ENCODE measurements around the gene ANKRD28. TPM values are rescaled to one million over a fixed set of nuclear protein-coding genes. Genes with fewer than 3 reads are reported as not detected.
A peak's percentile ranks its signal among the peaks of the same experiment; 100 is the strongest.

Gene ANKRD28
- total and polyA plus RNA-seq, 7 donors: 13.4 to 64.5 (median 41.5) TPM

DNA sequence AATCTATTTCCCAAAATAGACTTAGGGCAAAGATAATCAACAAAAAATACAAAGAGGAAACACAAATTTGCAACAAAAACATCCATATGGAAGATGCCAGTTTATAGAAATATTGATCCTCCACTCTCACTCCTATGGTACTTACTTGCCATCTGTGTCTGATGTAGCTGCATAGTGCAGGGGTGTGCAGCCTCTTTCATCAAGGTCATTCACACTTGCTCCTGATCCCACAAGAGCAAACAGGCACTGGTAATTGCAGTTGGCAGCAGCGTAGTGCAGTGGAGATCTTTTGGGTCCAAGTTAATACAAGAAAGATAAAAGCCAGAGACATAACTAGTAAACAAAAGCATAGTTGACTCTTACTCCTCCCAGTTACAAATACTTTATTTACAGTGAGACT lies 90.0 kb downstream of the ANKRD28 start:
- no peak for DNase-seq
- H3K9me3 ChIP-seq: no peaks in the 10 kb centered on the region
- intact Hi-C loops (cut with DNase I): no loop called here
- TF ChIP-seq POLR2A (IDR thresholded peaks at IDR 0.05) (no peak), POLR2AphosphoS5 (IDR thresholded peaks at IDR 0.05) (peak in 2 of 4 donors; percentile 30 to 38)
- H3K4me1 ChIP-seq: peaks cover 0 to 15% (median 10%) of the 10 kb centered on the region in 4 donors
- H3K27me3 ChIP-seq: no peaks in the 10 kb centered on the region
- 80 to 91% methylated on average over 1 of the region's 1 CpG for WGBS, 2 donors
- H3K36me3 ChIP-seq: peaks cover 0 to 44% (median 1%) of the 10 kb centered on the region in 4 donors
- H3K27ac ChIP-seq: peak overlapping the region in 3 of 4 donors; percentile 36 to 55 (median 51)
- no peak overlapping the region for H3K4me3 ChIP-seq

DNA sequence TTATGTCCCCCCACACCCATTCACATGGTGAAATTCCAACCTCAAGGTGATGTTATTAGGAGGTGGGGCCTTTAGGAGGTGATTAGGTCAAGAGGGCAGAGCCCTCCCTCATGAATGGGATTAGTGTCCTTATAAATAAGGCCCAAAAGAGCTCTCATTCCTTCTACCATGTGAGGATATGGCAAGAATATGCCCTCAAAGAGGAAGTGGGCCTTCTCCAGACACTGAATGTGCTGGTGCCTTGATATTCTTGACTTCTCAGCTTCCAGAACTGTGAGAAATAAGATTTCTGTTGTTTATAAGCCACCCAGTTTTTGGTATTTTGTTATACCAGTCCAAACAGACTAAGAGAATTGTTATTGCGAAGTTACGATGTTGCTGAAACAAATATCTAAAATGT lies 94.4 kb downstream of the ANKRD28 start:
- H3K27me3 ChIP-seq: no peaks in the 10 kb centered on the region
- no peak for DNase-seq
- 97 to 98% methylated on average over 2 of the region's 2 CpGs for WGBS, 2 donors
- H3K4me1 ChIP-seq: peaks cover 0 to 11% (median 8%) of the 10 kb centered on the region in 4 donors
- TF ChIP-seq, protein P1, sequence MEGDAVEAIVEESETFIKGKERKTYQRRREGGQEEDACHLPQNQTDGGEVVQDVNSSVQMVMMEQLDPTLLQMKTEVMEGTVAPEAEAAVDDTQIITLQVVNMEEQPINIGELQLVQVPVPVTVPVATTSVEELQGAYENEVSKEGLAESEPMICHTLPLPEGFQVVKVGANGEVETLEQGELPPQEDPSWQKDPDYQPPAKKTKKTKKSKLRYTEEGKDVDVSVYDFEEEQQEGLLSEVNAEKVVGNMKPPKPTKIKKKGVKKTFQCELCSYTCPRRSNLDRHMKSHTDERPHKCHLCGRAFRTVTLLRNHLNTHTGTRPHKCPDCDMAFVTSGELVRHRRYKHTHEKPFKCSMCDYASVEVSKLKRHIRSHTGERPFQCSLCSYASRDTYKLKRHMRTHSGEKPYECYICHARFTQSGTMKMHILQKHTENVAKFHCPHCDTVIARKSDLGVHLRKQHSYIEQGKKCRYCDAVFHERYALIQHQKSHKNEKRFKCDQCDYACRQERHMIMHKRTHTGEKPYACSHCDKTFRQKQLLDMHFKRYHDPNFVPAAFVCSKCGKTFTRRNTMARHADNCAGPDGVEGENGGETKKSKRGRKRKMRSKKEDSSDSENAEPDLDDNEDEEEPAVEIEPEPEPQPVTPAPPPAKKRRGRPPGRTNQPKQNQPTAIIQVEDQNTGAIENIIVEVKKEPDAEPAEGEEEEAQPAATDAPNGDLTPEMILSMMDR (IDR thresholded peaks at IDR 0.05): no peak
- no peak for TF ChIP-seq POLR2A (IDR thresholded peaks at IDR 0.05)
- no peak for TF ChIP-seq EP300 (IDR thresholded peaks at IDR 0.05)
- no peak for TF ChIP-seq POLR2AphosphoS5 (IDR thresholded peaks at IDR 0.05)
- H3K36me3 ChIP-seq: peaks cover 0 to 11% (median 0%) of the 10 kb centered on the region in 4 donors
- no peaks in the 10 kb centered on the region for H3K9me3 ChIP-seq
- no peak overlapping the region for H3K27ac ChIP-seq
- intact Hi-C loops (cut with DNase I): no loop called here
- no peak overlapping the region for H3K4me3 ChIP-seq

DNA sequence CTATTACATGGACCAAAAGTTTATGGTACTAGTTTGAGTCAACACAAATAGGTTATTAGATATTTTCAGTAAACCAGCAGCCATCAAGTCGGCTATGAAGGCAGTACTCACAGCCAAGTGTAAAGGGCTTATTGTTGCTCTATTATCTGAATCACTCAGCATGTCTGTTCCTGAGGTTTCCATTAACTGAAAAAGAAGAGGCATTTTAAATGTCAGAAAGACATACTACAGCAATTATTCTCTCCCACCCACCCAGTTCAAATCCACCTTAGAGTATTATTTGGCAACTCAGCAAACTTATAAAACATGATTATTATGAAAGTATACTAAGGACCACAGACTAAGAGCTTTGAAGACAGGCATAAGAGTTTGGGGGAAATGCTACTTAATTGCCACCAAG lies 103.2 kb downstream of the ANKRD28 start:
- DNase-seq: no peak
- TF ChIP-seq POLR2A (IDR thresholded peaks at IDR 0.05) (no peak), POLR2AphosphoS5 (IDR thresholded peaks at IDR 0.05) (no peak), EP300 (IDR thresholded peaks at IDR 0.05) (no peak)
- TF ChIP-seq, protein P1 (IDR thresholded peaks at IDR 0.05): no peak
- H3K4me3 ChIP-seq: no peak overlapping the region
- H3K4me1 ChIP-seq: peaks cover 0 to 28% (median 7%) of the 10 kb centered on the region in 4 donors
- H3K27me3 ChIP-seq: no peaks in the 10 kb centered on the region
- peak overlapping the region in 1 of 4 donors; percentile 61 for H3K27ac ChIP-seq
- 79 to 82% methylated on average over 1 of the region's 1 CpG for WGBS, 2 donors
- peaks cover 0 to 16% (median 0%) of the 10 kb centered on the region in 4 donors for H3K36me3 ChIP-seq
- intact Hi-C loops (cut with DNase I): no loop called here
- H3K9me3 ChIP-seq: no peaks in the 10 kb centered on the region

DNA sequence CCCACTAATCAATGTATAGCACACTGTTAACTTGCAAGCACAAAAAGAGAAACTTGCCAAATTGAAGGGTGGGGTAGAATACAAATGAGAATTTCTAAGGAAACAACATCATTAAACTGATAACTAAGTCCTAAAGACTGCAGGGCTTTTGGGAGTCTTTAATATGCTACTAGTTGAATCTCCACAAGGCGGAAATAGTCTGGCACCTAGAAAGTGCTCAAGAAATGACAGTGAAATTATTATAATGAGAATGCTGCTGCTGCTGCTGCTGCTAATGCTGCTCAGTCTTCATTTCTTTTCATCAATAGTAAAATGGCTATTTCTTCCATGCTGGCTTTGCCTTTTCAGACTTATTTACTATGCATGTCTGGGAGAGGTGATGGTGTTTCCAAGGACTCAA lies 104.4 kb downstream of the ANKRD28 start:
- Histone ChIP-seq H3K4me3 (no peak overlapping the region), H3K27me3 (no peaks in the 10 kb centered on the region), H3K9me3 (no peaks in the 10 kb centered on the region), H3K36me3 (peaks cover 0 to 29% (median 7%) of the 10 kb centered on the region in 4 donors), H3K27ac (peak overlapping the region in 1 of 4 donors; percentile 61), H3K4me1 (peaks cover 0 to 28% (median 7%) of the 10 kb centered on the region in 4 donors)
- TF ChIP-seq POLR2A (IDR thresholded peaks at IDR 0.05) (no peak), EP300 (IDR thresholded peaks at IDR 0.05) (no peak)
- TF ChIP-seq, protein P1 (IDR thresholded peaks at IDR 0.05): peak in 1 of 4 experiments; percentile 29
- DNase-seq: no peak
- 0 to 63% methylated on average over 1 of the region's 1 CpG for WGBS, 2 donors
- intact Hi-C loops (cut with DNase I): no loop called here

DNA sequence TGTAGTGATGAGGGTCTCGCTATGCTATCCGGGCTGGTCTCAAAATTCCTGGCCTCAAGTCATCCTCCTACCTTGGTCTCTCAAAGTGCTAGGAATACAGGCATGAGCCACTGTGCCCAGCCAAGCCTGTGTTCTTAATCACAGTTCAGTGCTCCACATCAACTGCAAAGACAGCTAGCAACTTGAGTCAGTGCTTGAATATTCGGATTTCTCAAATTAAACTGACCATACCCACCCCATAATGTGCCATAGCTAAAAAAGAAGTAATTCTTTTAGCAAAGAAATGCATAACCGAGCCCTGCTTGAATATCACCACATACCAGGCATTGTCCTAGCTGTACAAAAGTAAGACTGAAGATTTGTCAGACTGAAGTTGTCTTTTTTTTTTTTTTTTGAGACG lies 107.0 kb downstream of the ANKRD28 start:
- 95 to 96% methylated on average over 5 of the region's 5 CpGs for WGBS, 2 donors
- H3K27ac ChIP-seq: no peak overlapping the region
- no peak overlapping the region for H3K4me3 ChIP-seq
- no peaks in the 10 kb centered on the region for H3K9me3 ChIP-seq
- TF ChIP-seq EP300 (IDR thresholded peaks at IDR 0.05) (no peak), POLR2A (IDR thresholded peaks at IDR 0.05) (no peak), POLR2AphosphoS5 (IDR thresholded peaks at IDR 0.05) (no peak)
- TF ChIP-seq, protein P1 (IDR thresholded peaks at IDR 0.05): no peak
- intact Hi-C loops (cut with DNase I): no loop called here
- peaks cover 0 to 28% (median 7%) of the 10 kb centered on the region in 4 donors for H3K4me1 ChIP-seq
- no peaks in the 10 kb centered on the region for H3K27me3 ChIP-seq
- DNase-seq: no peak
- peaks cover 0 to 46% (median 9%) of the 10 kb centered on the region in 4 donors for H3K36me3 ChIP-seq

Measured in sigmoid colon (tissue), 7 donors.